Activated effector memory CD4-positive, alpha-beta T cell treated with anti-CD3 and anti-CD28 coated beads, Interleukin-2, amount 50 U/mL, for 16 hours (primary cell): Measurements from ENCODE around the gene CBFA2T3.

Experiments used
- DNase-seq: peaks from one replicate; pipeline ENCODE4 v3.0.0-alpha.2; 2020

CBFA2T3 gene

DNA sequence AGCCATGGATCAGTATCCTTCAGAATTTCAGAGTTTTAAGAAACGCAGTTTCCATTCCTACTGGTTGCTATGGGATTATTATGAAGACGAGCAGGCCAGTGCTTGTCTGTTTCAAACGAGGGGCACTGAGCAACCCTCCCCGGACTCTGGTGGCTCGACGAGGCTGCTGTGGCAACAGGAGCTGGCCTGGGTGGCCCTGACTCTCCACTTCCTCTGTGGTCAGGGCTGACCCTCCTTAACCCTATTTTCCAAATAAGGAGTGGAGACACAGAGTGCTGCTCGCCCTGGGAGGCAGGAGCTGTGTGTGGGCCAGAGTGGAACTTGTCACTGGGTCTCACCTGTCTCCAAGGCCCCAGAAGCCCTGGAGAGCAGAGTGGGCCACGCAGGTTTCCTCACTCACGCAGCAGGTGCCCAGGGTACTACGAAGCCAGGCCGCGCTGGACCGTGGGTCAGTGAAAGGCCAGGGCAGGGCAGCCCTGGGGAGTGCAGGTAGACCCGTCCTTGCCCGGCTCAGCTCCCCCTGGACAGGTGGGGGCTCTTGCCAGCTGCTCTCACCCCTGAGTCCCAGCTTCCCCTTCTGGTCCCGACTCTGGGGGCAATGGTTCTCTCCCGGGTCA is 123.6 kb downstream of the CBFA2T3 start:
- no peak for DNase-seq

DNA sequence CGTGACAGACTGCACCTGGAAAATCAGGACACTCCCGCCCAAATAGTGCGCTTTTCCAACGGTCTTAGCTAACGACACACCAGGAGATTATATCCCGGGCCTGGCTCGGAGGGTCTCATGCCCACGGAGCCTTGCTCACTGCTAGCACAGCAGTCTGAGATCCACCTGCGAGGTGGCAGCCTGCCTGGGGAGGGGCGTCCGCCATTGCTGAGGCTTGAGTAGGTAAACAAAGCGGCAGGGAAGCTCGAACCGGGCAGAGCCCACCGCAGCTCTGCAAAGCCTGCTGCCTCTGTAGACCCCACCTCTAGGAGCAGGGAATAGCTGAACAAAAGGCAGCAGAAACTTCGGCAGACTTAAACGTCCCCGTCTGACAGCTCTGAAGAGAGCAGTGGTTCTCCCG is 125.4 kb downstream of the CBFA2T3 start:
- DNase-seq: no peak

DNA sequence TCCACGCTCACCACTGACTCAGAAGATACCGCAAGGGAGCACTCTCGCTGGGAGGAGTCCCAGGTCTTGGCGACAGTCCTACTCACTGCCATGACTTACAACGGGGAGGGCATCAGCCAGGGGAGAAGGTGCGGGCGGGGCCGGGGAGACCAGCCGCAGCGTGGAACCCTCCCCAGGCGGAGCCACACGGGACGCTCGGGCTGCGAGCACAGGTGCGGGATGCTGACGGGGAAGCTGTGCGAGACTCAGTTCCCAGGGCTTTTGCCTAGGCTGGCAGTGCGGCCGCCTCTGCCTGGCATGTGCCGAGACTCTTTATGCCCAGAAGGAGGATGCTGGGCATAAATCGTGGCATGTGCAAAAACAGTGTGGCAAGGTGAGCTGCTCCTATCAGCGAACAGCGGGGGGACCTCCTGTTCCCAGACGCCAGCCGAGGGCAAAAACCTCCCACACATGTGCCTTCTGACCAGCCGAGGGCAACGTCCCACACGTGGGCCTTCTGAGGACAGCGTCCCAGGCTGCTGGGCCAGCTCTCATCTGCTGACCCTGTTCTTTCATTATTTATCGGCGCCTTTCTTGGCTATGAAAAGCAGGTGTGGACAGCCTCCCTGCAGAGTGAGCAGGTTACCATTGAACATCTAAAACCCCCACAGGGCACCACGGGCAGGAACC is 126.3 kb downstream of the CBFA2T3 start:
- DNase-seq: no peak

DNA sequence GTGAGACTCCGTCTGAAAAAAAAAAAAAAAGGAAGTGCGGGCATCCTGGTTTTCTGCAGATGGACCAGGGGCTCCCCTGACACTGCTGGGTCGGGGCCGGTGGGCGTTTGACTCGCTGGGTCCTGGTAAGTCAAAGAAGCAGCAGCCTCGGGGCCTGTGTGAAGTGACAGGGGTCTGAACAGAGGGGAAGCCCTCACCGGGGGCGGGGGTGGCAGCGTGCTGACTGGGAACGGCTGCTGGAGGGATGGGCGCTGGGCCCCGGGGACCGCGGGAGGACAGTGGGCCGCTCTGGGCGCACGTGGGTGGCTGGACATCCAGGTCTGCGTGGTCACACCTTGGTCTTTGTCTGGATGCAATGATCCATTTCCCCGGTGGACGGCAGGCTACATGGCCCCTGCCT is 128.4 kb downstream of the CBFA2T3 start:
- no peak for DNase-seq

DNA sequence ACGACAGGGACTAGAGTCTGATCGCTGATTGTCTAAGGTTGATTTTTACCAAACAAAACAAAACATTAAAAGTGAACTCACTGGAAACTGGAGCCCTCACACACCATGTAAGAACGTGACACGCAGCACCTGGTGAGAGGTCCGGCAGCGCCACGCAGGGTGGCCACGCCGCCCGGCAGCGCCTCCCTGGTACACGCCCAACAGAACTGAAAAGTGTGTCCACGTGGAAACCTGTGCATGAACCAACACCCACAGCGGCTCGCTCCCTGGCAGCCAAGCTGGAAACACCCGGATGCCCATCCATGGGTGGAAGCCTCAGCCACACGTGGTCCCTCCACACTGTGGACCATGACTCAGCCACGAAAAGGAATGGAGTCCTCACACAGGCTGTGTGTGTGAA is 129.4 kb downstream of the CBFA2T3 start:
- DNase-seq: no peak

DNA sequence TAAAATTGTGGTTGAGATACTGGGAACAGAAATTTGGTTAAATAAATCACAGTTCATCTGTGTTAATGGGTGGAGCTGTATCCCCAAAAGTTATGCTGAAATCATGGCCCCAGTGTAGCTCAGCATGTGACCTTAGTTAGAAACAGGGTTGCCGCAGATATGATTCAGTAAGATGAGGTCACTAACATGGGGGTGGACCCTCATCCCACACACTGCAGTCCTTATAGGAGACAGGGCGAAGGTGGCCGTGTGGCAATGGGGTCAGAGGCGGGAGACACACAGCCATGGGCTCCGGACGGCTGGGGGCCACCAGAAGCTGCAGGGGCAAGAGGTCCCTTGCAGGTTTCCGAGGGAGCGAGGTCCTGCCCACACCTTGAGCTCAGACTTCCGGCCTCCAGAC is 130.9 kb downstream of the CBFA2T3 start:
- no peak for DNase-seq

DNA sequence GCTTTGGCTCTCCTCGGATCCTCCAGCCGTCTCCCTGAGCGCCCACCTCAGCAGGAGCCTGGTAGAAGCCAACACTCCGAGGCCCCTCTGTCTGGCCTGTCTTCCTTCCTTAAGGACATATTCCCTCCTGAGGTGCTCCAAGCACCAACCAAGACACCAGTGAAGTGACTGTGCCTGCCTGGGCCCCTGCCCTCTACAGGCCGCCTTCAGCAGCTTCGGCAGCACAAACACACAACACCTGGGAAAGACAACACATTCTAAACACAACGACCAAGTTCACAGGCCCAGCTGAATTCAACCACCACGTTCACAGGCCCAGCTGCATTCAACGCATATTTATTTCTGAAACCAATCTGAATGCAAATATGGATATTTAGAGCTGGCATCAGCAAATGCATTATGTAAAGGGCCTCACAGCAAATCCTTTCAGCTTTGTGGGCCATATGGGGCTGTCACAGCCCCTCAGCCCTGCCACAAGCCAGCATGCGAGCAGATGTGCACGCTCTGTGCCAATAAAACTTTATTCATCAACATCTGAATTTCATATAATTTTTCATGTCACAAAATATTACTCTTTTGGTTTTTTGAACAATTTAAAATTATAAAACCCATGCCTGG is 132.5 kb downstream of the CBFA2T3 start:
- no peak for DNase-seq

DNA sequence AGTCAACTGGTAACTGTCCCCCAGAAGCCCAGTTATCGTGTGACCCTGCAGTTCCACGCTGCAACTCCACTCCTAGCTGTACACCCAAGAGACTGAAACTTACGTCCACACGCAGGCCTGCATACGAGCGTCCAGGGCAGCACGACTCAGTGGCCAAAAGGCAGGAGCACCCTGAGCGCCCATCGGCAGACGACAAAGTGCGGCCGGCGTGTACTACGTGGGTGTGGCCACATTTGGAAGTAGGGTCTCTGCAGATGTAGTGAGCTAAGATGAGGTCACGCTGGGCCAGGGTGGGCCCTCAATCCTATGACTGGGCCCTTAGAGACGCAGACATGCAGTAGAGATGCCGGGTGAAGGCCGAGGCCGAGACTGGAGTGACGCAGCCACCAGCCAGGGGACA is 133.8 kb downstream of the CBFA2T3 start:
- no peak for DNase-seq

DNA sequence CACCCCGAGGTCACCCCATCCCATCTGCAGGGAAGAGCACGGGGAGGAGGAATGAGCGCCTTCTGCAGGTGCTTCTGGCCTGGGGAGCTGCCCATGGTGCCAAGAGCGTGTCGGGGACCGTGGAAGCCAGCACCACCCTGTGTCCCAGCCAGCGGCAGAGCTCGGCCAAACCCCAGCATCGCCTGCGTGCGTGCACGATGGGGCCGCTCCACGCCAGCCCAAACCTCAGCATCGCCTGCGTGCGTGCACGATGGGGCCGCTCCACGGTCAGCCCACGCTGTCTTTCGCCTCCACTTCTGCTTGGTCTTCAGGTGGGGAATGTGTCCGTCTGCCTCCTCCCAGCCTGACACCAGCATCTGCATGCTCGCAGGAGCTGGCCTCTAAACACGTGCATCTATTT is 134.2 kb downstream of the CBFA2T3 start:
- DNase-seq: no peak

DNA sequence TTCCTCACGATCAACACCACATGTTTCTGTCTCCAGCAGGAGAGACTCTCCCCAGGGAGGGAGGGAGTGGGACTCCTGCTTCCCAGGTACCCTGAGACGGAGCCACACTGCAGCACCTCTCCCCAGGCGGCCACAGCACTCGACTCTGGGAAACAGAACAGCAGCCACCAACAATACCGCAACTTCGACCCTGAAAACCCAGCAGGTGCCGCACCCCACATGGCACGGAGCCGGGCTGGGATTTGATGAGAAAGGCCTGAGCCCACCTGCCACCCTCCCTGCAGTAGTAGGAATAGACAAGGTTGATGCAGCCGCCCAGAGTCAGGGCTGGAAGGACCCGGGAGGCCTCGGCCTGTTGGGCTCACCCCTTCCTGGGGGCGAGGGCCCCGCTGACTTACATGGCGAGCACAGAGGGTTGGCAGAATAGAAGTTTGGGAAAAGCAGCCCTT is 134.7 kb downstream of the CBFA2T3 start:
- DNase-seq: no peak

DNA sequence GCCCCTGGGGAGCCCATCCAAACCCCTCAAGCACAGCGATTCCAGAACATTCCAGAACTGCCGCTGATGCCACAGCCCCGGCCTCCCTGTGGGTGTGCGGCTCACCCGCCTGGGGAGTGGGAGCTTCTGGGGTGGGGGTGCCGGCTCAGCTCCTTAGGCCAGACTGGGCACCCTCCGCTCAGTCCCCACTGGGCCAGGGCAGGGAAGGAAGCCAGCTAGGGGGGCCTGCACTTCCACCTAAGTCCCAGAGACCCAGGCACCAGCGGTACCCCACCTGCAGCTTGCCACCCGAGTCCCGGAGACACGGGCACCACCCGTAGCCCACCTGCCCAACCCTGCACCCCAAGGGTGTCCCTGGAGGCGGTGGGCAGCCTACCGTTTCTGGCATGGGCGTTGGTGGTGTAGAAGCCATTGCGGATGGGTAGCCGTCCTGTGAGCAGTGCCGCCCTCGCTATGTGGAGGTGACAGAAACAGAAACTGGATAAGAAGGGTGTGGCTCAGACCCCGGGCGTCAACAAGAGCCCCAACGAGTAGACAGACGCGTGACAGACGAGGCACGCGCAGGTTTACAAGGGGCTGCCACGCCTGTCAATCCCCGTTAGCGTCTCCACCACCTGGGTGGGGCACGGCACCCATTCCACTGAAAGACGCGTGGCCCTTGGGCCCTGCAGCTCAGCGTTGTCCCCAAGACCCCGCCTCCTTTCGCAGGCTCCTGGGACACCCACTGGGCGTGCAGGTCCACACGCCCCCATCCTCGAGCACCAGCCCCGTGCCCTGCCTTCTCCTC is 135.3 kb downstream of the CBFA2T3 start:
- DNase-seq: no peak

DNA sequence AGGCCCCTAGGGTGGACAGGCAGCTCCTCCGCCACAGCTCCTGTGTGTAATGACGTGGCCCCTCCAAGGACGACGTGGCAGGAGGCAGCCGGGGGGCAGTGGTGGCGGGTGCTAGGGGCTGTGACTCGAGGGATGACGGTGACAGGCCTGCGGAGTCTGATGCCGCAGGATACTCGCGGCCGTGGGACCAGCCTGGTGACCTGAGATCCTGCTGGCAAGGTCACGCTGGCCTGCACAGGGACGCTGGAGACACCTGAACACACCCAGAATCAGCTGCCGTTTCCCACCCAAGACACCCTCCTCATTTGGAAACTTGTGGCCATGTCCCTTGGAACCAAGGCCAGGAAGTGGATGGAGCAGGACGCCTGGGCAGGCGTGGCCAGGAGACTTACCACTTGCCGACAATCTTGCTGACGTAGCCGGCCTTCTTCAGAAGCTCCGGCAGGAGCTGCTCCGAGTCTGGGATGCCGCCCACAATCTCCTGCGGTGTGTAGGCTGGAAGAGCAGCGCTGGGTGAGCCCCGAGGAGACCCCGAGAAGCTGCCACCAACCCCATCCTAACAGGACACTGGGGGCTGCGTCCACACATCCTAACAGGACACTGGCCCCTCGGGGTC is 136.3 kb downstream of the CBFA2T3 start:
- no peak for DNase-seq

DNA sequence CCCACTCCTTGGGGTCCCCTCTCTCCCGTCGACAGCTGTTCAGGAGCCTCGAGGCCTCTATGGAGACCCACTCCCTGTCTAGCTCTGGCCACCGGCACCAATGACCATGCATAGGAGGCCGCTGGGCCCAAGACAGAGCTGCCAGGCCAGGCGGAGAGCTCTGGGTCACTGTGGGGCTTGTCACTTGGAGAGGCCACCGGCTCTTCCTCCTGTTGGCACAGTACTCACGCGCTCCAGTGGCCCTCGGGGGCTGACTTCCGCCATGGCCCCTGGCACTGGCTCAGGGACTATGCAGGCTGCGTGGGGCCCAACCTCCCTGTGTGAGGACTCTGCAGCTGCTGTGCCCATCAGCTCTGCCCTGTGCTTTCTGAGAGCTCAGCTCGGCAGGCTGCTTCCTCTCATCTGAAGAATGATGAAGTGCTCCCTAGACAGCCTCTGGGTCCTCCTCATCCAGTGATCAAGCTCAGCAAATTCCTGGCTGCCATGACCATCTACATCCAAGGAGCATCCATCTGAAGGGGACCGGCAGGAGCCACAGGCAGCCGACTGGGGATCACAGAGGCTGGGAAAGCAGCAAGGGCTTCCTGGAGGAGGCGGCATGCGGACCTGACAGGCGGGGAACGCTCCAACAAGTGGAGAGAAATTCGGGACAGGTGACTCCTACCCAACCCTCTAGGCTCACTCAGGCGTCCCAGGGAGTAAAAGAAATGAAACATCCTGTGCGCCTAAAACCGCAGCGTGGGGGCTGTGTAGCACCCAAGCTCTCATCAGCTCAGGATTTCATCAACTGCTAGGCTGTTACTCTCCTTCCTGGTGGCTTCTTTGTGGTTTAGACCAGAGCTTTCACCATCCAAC is 137.0 kb downstream of the CBFA2T3 start:
- DNase-seq: no peak

DNA sequence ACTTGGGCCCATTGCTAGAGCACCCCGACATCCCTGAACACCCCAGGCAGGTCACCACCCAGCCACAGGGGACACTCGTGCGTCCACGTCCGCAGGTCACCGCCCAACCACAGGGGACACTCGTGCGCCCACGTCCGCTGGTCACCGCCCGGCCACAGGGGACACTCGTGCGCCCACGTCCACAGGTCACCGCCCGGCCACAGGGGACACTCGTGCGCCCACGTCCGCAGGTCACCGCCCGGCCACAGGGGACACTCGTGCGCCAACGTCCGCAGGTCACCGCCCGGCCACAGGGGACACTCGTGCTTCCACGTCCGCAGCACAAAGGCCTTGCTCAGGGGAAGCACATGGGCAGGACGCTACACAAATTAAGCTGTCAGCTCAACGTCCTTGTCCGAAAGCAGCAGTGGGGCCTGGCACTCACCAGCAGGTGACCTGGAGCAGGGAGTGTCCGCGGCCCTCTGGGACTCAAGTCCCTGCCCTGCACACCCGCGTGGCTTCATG is 137.9 kb downstream of the CBFA2T3 start:
- DNase-seq: no peak

DNA sequence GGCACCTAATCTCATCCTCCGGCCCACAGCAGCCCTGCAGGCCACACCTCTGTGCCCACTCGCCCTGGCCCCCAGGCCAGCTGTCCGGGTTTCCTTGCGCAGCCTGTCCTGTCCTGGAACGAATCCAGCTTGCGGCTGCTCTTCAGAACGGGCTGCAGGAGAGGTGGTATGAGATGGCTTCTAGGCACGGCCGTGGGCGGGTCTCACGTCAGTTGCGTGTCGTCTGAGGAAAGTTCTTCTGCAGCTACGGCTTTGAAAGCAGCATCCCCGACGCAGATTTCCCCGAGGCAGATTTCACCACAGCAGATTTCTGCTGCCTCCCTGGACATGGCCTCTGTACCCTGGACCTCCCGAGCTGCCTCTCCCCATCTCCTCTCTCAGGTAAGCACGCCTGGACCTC is 138.4 kb downstream of the CBFA2T3 start:
- no peak for DNase-seq

DNA sequence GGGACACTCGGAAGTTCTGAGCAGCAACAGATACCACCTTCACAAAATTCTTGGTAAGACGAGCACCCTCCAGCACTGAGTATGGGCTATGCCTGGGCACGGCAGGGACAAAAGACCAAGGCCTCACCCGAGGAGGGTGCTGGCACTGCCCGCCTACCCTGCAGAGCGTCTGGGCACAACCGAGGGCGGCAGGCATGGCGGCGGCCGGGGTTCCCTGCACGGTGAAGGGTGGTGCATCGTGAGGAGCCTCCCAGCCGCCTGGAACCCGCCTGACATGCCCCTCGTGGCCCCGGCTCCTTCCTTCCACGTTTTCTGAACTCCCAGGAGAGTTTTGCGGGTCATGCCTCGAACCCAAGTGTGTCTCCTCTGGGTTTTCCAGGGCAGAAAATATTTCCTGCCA is 139.2 kb downstream of the CBFA2T3 start:
- no peak for DNase-seq

DNA sequence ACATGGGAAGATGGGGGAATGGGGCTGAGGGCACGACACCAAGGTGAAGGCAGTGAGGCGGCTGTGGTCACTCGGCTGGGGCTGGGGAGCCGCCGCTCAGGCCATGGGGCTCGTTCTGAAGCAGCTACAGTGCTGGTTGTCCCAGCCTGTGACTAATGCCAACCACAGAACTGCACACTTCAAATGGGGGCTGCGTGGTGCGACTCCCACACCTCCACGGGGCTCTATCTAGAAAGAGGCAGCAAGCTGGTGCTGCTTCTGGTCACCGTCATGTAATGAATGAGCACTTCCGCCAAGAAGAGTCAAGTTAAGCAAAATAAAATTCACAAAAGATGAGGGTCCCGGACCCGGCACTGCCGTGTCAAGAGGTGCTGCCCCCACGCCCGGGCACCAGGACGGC is 140.2 kb downstream of the CBFA2T3 start:
- no peak for DNase-seq

DNA sequence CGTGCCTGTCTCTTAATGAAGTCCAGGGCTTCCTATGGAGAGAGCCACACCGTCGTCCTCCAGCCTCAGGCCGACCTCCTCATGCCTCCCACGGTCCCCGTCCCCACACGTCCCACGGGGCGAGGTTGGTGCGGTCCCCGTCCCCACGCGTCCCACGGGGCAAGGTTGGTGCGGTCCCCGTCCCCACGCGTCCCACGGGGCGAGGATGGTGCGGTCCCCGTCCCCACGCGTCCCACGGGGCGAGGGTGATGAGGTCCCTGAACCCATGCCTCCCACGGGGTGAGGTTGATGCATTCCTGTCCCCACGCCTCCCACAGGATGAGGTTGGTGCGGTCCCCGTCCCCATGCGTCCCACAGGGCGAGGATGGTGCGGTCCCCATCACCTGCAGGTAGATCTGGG is 141.2 kb downstream of the CBFA2T3 start:
- no peak for DNase-seq

DNA sequence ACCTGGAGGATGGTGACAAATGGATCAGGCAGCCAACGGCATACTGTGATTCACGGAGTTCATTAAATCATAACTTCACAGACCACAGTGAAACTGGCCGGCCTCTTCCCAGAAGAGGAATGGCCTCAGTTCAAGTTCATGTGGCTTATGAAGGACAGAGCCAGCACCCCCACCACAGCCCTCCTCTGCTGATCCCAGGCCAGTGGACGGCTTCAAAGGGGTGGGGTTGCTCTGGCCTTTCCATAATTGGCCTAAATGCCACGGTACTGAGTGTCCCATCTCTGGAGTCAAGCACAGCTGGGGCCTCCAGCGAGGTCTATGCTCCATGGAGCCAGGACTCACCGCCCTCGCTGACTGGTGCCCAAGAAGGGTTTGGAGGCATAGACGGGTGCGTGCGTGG is 141.6 kb downstream of the CBFA2T3 start:
- no peak for DNase-seq

DNA sequence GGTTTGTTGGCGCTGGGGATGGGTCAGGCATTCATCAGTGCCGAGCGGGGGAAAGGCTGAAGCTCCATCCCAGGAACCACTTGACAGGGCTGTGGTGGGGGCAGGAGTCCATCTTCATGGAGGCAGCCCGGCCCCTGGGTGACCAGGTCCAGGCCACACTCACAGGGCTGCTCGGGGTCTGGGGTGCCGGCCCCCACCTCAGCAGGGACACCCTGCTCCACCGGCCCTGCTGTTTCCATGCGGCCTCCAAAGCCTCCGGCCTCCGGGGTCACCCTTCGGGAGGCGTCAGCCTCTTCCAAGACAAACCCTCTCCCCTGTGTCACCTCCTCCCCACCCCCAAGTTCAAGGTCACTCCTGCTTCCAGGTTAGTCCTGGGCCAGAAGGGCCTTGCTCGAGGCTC is 142.3 kb downstream of the CBFA2T3 start:
- no peak for DNase-seq

DNA sequence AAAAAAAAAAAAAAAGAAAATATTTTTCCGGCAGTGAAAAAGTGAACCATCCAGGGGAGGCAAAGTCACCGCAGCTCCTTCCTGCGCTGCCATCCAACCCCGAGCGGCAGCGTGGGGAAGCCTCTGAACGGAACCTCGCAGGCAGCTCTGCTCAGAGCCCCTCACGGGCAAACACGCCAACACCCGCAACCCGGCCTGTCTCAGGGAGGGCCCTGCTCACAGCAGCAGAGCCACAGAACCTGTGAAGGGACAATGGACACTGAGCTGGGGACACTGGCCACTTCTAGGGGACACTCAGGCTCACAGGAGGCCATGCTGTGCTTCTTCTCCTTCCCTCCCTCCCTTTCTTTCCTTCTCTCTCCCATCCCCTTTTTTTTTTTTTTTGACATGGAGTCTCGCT is 143.9 kb downstream of the CBFA2T3 start:
- no peak for DNase-seq

DNA sequence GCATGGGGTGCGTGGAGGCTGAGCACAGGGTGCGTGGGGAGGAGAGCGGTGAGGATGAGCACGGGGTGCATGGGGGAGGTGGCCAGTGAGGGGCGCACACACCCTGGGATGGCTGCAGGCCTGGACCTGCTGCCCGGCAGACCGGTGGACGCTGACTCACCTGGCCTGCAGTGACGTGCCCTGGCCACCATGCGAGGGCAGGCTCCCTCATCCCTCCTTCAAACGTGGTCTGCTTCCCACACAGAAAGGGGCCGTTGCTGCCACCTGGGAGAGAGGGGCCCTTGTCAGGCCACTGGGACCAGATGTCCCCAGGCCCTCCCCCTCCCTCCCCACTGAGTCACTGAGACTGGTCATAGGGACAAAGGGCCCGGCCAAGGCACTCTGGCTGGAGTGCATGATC is 145.2 kb downstream of the CBFA2T3 start:
- no peak for DNase-seq
